Activated CD8-positive, alpha-beta memory T cell treated with anti-CD3 and anti-CD28 coated beads for 24 hours (primary cell): ENCODE measurements around the gene LDLRAD2.
"Not testable (repeated sequence)": the region's sequence is repeated elsewhere in the genome, so short reads cannot be mapped to it uniquely, and the experiment has no call there.

Experiments used
- DNase-seq: peaks from one replicate; pipeline ENCODE4 v3.0.0-alpha.2; 2020

Gene LDLRAD2

DNA sequence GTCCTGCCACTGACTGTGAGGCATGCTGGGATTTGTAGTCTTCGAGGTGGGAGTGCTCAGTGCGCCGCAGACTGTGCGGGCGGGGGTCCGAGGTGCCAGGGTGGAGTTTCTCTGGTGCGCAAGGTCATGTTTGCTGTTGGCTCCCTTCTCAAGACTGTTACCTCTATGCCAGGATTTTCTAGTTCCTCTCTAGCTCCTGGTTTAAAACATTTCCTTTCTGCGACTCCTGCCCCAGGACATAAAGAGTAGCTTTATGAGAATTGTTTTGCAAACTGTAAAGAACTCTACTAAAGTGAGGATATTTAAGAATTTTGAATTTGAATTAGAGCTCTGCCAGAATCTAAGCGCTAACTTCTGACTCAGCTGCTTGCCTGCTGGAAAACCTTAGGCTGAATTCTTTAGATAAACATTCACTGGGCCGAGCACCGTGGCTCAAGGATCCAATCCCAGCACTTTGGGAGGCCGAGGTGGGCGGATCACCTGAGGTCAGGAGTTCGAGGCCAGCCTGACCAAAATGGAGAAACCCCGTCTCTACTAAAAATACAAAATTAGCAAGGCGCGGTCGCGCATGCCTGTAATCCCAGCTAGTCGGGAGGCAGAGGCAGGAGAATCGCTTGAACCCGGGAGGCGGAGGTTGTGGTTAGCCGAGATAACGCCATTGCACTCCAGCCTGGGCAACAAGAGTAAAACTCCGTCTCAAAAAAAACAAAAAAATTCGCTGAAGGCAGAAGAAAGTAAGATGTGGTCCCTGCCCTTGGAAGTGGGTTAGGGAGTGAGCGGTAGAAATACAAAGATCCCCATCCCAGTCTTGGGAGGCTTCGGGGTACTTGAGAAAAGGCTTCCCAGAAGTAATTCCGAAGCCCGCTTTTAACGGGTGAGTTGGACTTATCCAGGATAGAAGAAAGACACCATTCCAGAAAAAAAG is 28.1 kb upstream of the LDLRAD2 start:
- no peak for DNase-seq

DNA sequence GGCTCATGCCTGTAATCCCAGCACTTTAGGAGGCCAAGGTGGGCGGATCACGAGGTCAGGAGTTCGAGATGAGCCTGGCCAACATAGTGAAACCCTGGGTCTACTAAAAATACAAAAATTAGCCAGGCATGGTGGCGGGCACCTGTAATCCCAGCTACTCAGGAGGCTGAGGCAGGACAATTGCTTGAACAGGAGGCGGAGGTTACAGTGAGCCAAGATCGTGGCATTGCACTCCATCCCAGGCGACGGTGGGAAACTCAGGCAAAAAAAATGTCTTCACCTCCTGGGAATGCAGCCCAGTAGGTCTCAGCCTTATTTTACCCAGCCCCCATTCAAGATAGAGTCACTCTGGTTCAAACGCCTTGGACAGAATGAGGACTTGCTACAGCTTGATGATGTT is 26.3 kb upstream of the LDLRAD2 start:
- not testable (repeated sequence) for DNase-seq

DNA sequence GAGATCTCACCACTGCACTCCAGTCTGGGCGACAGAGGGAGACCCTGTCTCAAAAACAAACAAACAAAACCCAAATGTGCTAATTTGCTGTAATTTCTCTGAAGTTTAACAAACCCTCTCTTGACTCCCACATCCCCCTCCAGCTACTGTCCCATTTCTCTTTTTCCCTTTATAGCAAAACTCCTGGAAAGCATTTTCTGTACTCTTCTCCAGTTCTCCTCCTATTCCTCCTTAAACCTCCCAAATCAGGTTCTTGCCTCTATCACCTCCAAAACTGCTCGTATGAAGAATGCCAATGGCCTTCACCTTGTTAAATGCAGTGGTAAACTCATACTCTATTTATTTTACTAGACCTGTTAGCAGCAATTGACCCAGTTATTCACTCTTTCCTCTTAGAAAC is 25.4 kb upstream of the LDLRAD2 start:
- no peak for DNase-seq

DNA sequence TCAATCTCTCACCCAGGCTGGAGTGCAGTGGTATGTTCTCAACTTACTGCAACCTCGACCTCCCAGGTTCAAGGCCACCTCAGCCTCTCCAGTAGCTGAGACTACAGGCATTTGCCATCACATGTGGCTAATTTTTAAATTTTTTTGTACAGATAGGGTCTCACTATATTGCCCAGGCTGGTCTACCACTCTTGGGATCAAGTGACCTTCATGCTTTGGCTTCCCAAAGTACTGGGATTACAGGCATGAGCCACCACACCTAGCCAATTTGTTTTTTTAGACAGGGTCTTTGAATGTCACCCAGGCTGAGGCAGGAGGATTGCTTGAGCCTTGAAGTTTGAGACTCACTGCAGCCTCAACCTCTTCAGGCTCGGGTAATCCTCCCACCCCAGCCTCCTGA is 19.0 kb upstream of the LDLRAD2 start:
- DNase-seq = no peak

DNA sequence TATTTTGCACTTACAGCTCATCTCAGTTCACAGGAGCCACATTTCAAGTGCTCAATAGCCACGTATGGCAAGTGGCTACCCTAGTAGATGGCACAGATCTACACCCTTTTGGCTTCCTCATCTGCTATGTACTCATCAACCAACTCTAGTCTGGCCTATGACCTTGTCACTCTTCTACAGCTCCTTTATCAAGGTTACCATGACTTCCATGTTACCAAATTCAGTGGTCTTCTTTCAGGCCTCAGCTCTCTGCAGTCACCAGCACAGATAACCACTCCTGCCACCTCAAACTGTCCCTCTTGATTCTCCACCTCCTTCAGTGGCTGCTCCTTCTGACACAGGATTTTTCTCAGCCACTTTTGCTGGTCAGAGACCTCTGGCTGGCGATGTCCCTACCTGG is 17.4 kb upstream of the LDLRAD2 start:
- DNase-seq = no peak

DNA sequence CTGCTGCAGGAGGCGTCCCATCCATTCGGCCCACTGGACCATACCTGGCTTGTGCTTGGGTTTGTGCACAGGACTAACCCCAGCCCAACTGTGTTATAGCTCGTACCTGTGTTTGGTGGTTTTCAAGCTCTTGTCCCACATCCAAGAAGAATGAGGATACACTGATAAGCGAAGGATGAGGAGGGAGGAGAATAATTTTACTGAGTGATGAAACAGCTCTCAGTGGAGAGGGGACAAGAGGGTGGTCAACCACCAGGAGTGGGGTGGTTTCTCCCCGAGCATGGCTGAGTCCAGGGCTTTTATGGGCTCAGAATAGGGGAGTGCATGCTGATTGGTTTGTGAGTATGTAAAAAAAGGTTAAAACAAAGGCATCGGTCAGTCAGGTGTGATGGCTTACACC is 17.0 kb upstream of the LDLRAD2 start:
- no peak for DNase-seq

DNA sequence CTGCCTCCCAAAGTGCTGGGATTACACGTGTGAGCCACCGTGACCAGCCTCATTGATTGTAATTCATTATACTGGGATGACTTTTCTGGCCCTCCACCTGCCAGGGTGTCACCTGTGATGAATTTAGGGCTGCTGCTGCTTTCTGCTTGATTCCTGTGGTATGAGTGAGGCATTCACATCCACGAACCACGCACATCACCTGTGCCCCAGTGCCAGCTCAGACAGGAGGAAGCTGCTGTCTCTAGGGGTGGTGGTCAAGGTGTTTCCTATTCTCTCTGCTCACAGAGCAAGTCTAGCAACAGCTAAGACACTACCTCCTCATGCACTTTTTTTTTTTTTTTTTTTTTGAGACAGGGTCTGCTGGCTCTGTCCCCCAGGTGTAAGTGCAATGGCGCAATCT is 12.3 kb upstream of the LDLRAD2 start:
- DNase-seq = no peak

DNA sequence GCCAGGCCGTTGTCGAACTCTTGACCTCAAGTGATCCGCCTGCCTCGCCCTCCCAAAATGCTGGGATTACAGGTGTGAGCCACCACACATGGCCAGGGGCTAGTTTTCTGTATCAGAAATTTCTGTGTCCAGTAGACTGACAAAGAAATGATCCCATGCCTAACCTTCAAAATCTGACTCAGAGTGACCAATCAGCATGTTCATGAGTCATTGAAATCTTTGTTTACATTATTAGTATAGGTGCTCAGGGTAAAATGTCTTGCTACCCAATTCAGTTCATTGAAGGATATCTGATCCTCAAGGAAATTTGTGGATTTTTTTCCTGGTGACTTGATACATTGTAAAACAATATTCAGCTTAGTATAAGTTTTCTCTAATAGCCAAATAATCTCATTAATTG is 11.0 kb upstream of the LDLRAD2 start:
- no peak for DNase-seq

DNA sequence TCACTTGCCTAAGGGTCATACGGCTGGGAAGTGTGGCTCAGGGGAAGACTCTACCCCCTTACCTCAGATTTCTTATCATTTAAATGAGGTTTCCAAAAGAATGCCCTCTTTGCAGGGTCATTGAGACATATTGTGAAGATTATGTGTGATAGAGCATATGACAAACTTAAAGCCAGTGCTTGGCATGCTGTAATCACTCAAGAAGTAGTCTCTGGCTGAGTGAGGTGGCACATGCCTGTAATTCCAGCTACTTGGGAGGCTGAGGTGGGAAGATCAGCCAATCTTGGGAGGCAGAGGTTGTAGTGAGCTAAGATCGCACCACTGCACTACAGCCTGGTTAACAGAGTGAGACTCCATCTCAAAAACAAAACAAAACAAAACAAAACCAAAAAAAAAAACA is 7.5 kb upstream of the LDLRAD2 start:
- DNase-seq = no peak

DNA sequence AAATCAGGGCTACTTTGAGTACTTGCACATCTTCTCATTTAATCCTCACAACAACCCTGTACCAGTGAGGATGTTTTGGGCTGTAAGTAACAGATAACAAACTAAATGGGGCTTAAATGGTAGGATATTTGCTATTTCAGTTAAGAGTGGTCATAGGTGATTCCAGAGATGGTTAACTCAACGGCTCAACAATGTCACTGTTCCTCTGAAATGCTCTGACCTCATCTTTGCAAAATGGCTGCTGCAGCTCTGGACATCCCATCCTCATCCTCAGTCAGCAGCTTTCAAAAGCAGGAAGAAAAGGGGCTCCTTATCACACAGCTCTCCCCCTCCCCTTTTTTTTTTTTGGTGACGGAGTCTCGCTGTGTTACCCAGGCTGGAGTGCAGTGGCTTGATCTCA is 1.5 kb downstream of the LDLRAD2 start:
- no peak for DNase-seq

DNA sequence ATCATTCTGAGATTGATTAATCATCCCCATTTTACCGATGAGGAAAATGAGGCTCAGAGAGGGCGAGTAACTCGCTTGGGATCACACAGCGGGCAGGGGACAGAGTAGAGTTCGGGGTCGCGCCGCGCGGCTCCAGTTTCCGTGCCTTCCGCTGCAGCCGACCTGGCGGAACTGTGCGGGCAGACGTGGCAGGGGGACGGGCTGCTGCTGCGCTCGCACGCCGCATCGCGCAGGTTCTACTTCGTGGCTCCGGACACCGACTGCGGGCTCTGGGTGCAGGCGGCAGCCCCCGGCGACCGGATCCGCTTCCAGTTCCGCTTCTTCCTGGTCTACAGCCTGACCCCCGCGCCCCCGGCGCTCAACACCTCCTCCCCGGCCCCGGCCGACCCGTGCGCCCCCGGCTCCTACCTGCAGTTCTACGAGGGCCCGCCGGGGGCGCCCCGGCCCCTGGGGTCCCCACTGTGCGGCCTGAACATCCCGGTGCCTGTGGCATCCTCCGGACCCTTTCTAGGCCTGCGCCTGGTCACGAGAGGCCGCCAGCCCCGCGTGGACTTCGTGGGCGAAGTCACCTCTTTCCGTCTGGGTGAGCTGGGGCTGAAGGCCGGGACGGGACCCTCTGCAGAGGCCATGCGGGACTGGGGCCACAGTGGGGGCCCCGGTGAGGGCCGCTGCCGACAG is 2.3 kb downstream of the LDLRAD2 start:
- DNase-seq = peak; percentile 74

DNA sequence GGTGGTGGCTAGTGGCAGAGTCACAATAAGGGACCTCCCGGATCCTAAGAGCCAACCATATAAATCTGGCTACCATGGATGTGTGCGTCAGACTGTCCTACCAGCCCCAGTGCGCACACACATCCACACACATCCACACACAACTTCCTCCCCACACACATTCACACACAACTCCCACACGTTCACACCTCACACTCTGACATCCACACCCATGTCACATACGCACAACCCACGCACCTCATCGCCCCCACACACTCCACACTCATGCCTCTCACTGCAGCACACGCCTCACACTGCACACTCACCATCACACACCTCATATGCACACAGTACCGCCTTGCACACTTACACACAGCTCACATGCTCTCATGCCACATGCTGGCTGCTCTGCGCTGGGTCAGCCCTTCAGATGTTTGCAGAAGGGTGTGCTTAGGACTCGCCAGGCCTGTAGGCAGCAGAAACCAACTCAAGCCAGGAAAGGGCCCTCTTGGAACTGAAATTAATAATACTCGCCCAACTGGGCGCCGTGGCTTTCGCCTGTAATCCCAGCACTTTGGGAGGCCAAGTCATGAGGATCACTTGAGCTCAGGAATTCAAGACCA is 3.0 kb downstream of the LDLRAD2 start:
- DNase-seq = no peak

DNA sequence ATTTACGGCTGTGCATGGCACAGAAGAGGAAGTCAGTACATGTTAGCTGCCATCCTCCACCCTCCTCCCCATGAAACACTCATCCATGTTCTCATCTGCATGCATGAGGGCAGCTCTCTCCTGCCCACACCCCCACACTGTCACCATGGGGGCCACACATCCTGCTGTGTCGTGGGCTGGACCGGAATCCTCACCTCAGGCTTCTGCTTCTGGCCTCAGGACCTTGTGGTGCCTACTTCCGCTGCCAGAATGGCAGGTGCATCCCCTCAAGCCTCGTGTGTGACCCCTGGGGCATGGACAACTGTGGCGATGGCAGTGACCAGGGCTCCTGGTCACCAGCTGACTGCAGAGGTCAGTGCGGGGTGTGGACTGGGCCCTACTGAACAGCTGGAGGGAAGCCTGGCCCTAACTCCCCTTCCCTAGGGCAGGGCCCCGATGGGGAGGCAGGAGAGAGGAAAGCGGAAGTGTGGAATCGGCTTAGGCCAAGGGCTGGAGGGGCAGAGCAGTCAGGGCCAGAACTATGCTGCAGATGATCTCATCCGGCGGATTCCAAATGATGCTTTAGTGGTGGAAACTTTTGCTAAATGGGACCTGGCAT is 3.8 kb downstream of the LDLRAD2 start:
- no peak for DNase-seq

DNA sequence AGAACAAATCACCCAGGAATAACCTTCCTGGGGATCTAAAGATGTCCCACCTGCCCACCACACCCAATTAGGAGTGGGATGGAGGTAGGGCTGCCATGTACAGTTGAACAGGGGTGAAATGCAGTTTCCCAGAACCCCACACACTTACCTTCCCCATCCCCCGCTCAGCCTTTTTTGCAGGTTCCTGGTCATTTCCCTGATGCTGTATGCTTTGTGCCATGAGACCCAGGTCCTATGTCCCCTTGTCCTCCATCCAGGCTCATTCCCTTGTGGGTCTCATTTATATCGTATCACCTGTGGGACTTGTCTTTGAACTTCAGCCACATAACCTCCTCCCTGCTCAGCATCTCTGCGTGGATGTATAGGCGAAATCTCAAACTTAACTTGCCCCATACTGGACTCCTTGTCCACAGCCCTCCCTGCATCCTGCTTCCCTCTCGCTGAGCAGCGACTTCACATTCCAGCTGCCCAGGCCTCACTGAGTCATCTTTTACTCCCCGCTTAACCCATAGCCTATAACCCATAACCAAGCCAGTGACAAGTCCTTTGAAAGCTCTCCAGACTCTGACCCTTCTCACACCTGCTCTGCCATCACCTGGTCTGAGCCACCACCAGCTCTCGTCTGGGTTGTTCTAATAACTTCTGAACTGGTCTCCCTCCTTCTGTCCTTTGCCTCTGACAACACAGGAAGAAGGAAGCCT is 4.7 kb downstream of the LDLRAD2 start:
- no peak for DNase-seq

DNA sequence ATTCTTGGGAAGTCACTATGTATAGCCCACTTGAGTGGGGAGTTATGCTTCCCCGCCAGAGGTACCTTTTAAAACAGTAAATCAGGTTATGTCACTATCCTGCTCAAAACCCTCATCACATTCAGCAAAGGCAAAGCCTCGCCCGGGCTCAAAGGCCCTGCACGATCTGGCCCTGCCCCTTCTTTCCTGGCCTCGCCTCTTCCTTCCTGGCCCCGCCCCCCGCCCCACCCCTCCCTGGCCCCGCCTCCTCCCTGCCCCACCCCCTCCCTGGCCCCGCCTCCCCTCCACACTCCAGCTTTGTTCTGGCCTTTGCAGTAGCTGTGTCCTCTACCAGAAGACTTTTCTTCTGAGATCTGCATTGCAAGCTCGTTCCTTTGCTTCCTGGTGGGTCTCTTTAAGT is 6.6 kb downstream of the LDLRAD2 start:
- peak; percentile 61 for DNase-seq

DNA sequence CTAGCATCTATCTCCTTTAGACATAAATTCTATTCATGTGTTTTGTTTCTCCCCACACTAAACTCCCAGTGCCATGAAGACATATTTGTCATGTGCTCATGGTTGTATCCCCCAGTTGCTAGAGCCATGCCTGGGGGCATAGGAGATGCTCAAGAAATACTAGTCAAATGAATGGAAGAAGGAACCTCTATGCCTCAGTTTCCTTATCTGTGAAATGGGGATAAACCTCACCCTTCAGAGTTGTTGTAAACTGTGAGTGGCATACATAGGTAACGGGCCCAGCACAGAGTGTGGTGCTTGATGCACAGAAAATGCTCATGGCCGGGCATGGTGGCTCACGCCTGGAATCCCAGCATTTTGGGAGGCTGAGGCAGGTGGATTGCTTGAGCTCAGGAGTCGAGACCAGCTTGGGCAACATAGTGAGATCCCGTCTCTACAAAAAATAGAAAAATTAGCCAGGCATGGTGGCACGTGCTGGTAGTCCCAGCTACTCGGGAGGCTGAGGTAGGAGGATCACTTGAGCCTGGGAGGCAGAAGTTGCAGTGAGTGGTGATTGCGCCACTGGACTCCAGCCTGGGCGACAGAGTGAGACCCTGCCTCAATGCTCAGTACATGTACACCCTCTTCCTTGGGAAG is 8.7 kb downstream of the LDLRAD2 start:
- no peak for DNase-seq

DNA sequence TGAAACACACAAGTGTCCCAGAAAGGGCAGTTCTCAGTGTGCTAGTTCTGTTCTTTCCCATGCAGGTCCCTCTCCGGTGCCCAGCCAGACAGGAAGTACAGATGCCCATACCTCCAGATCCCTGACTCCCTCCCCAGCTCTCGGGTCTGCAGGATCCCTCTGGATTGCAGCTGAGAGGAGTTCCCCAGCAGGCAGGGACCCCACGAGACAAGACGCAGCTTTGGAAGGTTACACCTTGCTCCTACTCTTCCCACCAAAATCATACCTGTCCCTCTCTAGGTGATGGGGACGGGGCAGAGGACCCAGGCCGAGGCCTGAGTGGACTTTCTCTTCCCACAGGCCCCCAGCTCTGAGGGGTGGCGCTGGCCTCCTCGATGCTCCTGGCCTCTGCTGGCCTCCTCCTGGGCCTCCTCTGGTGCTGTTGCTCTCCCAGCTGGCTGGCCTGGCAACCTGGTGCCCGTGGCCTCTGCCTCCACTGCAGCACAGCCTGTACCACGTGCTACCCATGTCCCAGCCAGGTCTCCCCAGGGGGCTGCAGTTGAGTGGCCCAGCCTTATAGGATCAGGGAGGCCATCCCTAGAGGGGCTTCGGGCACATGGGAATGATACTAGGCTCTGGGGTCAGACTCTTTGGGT is 9.4 kb downstream of the LDLRAD2 start:
- DNase-seq = no peak

DNA sequence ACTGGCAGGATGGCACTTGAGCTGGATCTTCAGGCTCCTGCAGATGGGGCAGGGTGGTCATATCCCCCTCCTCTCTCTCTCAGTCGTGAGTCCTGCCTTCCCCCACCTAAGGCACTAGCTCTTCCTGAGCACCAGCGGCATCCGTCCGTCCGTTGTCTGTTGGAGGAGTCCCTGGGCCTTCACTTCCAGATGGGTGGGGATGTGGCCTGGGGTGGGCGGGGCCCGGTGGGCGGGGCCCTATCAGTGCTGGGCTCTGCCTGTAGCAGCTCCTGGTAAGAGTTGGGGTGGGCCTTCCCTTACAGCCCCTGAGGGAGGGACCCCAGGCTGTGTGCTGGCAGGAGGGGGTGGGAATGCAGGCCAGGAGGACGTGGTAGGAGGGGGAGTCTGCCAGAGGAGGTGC is 10.3 kb downstream of the LDLRAD2 start:
- no peak for DNase-seq

DNA sequence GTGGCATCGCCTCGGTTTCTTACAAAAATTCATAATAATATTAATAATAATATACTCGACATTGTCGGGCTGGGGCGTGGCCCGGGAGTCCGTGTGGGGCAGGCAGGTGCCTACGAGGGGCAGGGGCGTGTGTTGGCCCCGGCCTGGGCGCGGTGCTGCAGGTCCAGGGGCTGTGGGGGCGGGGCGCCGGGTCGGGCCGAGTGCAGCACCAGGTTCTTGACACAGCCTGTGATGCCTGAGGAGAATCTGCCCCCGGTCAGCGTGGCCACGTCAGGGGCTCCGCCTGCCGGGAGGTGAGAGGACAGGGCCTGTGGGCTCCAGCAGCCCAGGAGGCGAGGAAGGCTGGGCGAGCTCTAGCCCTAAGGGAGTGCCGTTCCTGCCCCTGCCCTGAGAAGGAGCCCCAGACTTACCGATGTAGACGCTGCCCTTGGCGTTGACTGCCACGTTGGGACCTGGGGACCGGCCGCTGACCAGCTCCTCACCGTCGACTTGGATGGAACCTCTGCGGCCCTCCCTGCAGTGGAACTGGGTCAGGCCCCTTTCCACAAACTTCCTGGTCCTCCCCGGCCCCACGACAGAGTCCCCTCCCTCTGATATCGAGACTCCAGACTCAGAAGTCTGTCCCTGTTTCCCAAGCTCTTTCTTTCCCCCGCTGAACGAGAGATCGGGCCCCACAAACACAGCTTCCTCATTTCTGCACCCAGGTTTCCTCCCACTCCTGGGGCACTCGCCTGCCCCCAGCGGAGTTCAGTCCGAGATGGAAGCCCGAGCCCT is 11.3 kb downstream of the LDLRAD2 start:
- no peak for DNase-seq

DNA sequence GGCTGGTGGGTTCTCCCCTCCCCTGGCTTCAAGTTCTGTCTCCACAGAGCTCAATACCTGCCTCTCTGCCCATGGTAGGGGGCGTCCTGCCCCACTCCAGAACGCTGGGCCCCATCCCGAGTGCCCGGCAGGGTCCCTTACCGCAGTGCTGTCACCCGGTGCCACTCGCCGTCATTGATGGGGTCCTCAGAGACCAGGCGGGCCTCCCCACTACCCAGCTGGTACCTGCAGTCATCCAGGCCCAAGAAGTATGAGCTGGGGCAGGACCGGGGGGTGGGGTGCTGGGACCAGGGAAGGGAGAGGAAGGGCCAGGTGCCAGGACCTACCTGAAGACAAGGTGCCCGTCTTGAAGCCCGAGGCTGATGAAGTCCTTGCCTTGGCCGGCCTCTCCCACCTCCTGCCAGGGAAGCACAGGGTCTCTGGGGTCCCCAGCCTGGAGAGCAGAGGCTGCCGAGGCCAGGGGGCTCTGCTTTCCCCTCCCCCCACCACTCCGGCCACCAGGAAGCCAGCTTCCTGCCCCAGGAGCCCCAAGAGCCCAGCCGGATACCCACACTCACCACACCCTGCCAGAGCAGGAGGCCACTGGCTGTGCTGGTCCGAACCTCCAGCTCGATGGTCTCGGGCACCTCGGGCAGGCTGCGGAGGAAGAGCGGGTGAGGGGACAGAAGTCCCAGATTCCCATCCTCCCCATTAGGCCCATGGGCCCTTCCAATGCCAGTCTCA is 12.1 kb downstream of the LDLRAD2 start:
- no peak for DNase-seq
